Liver (tissue), 3 donors: ENCODE measurements around the gene LGR6.

Experiments used
- ATF3 ChIP-seq: IDR thresholded peaks from 2 replicates; pipeline ENCODE4 v1.6.1; 2016; ENCODE audit warnings: antibody characterized with exemption
- CTCF ChIP-seq: fragments of 150-350 bp; IDR thresholded peaks from 2 replicates; pipeline ENCODE4 v1.5.1; 2017; ENCODE audit warnings: improper control_type of control experiment, low read depth, low read length; ENCODE audit not compliant: missing input control
- JUND ChIP-seq, 2 donors: IDR thresholded peaks; 2 replicates each; pipeline ENCODE4 v1.6.1; 2016; ENCODE audit warnings: antibody characterized with exemption in 2 of 2
- MAX ChIP-seq: IDR thresholded peaks from 2 replicates; pipeline ENCODE4 v1.6.1; 2016; ENCODE audit warnings: antibody characterized with exemption
- RAD21 ChIP-seq, 2 donors: IDR thresholded peaks; 2 replicates each; pipeline ENCODE4 v1.6.1; 2016; ENCODE audit warnings: antibody characterized with exemption in 2 of 2, mild to moderate bottlenecking in 2 of 2
- REST ChIP-seq: IDR thresholded peaks from 2 replicates; pipeline ENCODE4 v1.6.1; 2016; ENCODE audit warnings: antibody characterized with exemption, mild to moderate bottlenecking
- RXRA ChIP-seq, 2 donors: IDR thresholded peaks; 2 replicates each; pipeline ENCODE4 v1.6.1; 2017 to 2018; ENCODE audit warnings: antibody characterized with exemption in 2 of 2, mild to moderate bottlenecking in 1 of 2
- TAF1 ChIP-seq: conservative IDR thresholded peaks from 2 replicates; pipeline ENCODE4 v1.6.1; 2016; ENCODE audit warnings: antibody characterized with exemption, mild to moderate bottlenecking
- YY1 ChIP-seq: IDR thresholded peaks from 2 replicates; pipeline ENCODE4 v1.6.1; 2016; ENCODE audit warnings: antibody characterized with exemption, mild to moderate bottlenecking
- ZBTB33 ChIP-seq: IDR thresholded peaks from 2 replicates; pipeline ENCODE4 v1.6.1; 2016; ENCODE audit warnings: antibody characterized with exemption
- donor health status: healthy.
- donor health status: healthy.

GRCh38 chr1:202243006-202243405, 49.4 kb downstream of the LGR6 start:
- TF ChIP-seq REST (no peak), CTCF (no peak), JUND (IDR thresholded peaks at IDR 0.05) (no peak), RAD21 (IDR thresholded peaks at IDR 0.05) (no peak), ATF3 (no peak), MAX (no peak), TAF1 (no peak), RXRA (IDR thresholded peaks at IDR 0.05) (no peak), YY1 (no peak), ZBTB33 (no peak)
